H1 (cell line): ENCODE data around the gene VPS72. TPM values are rescaled to one million over a fixed set of nuclear protein-coding genes. Genes with fewer than 3 reads are reported as not detected.

Experiments used
- CTCF ChIA-PET: fragments of 300-600 bp; sonication (Branson Sonifier 250); formaldehyde crosslinking; loops from one replicate; lab custom pipeline; 2021; ENCODE audit not compliant: partially characterized antibody; lab: Charles Lee
- POLR2A ChIA-PET: fragments of 300-600 bp; sonication (Branson Sonifier 250); formaldehyde crosslinking; loops from one replicate; lab custom pipeline; 2021; ENCODE audit warnings: inconsistent platforms; ENCODE audit not compliant: partially characterized antibody; lab: Charles Lee
- DNase-seq, 2 experiments: peaks; one replicate each; pipeline versions ENCODE4 v3.0.0 to v3.0.0-alpha.2; 2010 to 2022; ENCODE audit warnings: low spot score in 2 of 2, low read depth in 1 of 2, mixed read lengths in 1 of 2
- FAIRE-seq: peaks from 2 replicates; lab custom pipeline; 2011; peaks lifted over from hg19 to GRCh38; lab: Jason Lieb, UNC
- H2AFZ ChIP-seq: 2 replicates; pipeline ENCODE4 v1.8.1; 2012; ENCODE audit warnings: low read length, inconsistent platforms
- H2AK5ac ChIP-seq: 2 replicates; pipeline ENCODE4 v1.6.1; 2013; ENCODE audit warnings: low read depth, low read length
- H2BK120ac ChIP-seq: replicated peaks from 2 replicates; pipeline ENCODE3; 2013; ENCODE audit warnings: low read depth, low read length, inconsistent platforms
- H2BK12ac ChIP-seq: 2 replicates; pipeline ENCODE4 v1.6.1; 2013; ENCODE audit warnings: low read depth, low read length
- H2BK15ac ChIP-seq: 2 replicates; pipeline ENCODE4 v1.6.1; 2013; ENCODE audit warnings: low read length
- H2BK20ac ChIP-seq: 2 replicates; pipeline ENCODE4 v1.6.1; 2013; ENCODE audit warnings: low read length
- H2BK5ac ChIP-seq: 2 replicates; pipeline ENCODE4 v1.6.1; 2013; ENCODE audit warnings: low read depth, low read length
- H3K14ac ChIP-seq: 2 replicates; pipeline ENCODE4 v1.6.1; 2013; ENCODE audit warnings: inconsistent platforms; ENCODE audit not compliant: insufficient read length
- H3K18ac ChIP-seq: 2 replicates; pipeline ENCODE4 v1.6.1; 2013; ENCODE audit warnings: low read length; ENCODE audit errors: extremely low read depth
- H3K23ac ChIP-seq: 2 replicates; pipeline ENCODE4 v1.6.1; 2013; ENCODE audit warnings: inconsistent platforms; ENCODE audit not compliant: insufficient read length
- H3K23me2 ChIP-seq: 2 replicates; pipeline ENCODE4 v1.6.1; 2013; ENCODE audit warnings: low read depth, low read length
- H3K27ac ChIP-seq: 2 replicates; pipeline ENCODE4 v1.6.1; 2011; ENCODE audit warnings: low read depth, low read length, inconsistent platforms
- H3K27me3 ChIP-seq, 4 experiments: replicated peaks in 1 of 4; 1 replicate in 1 of 4; 2 replicates in 3 of 4; pipeline versions ENCODE4 v1.6.1 to v1.8.1; 2011 to 2013; ENCODE audit warnings: low read length in 3 of 4, mild to moderate bottlenecking in 3 of 4, inconsistent platforms in 2 of 4, mixed read lengths in 2 of 4, moderate library complexity in 1 of 4; ENCODE audit not compliant: control insufficient read depth in 3 of 4, insufficient read depth in 3 of 4; ENCODE audit errors: extremely low read depth in 1 of 4
- H3K36me3 ChIP-seq, 4 experiments: 2 replicates each; pipeline versions ENCODE4 v1.6.1 to v1.8.1; 2011 to 2013; ENCODE audit warnings: mild to moderate bottlenecking in 4 of 4, low read length in 3 of 4, moderate library complexity in 2 of 4, control low read depth in 1 of 4, inconsistent platforms in 1 of 4; ENCODE audit not compliant: insufficient read depth in 4 of 4, control insufficient read depth in 2 of 4
- H3K4ac ChIP-seq: replicated peaks from 2 replicates; pipeline ENCODE3; 2013; ENCODE audit warnings: low read length, low read depth, mixed read lengths, inconsistent platforms; ENCODE audit not compliant: insufficient read length
- H3K4me1 ChIP-seq, 4 experiments: replicated peaks in 1 of 4; 1 replicate in 1 of 4; 2 replicates in 3 of 4; pipeline versions ENCODE4 v1.6.1 to v1.8.1; 2011 to 2013; ENCODE audit warnings: low read length in 3 of 4, inconsistent platforms in 2 of 4, mixed read lengths in 1 of 4; ENCODE audit not compliant: insufficient read depth in 4 of 4, control insufficient read depth in 3 of 4
- H3K4me2 ChIP-seq, 2 experiments: 2 replicates each; pipeline versions ENCODE4 v1.6.1 to v1.8.1; 2011 to 2013; ENCODE audit warnings: low read depth in 2 of 2, low read length in 2 of 2, control low read depth in 1 of 2, inconsistent platforms in 1 of 2, mild to moderate bottlenecking in 1 of 2; ENCODE audit not compliant: insufficient read depth in 1 of 2
- H3K4me3 ChIP-seq, 4 experiments: fragments of 200-600, 300-600 bp in 1 of 4; sonication (generic), shearing (Covaris generic), sonication (Bioruptor Twin) in 1 of 4; 2 replicates each; pipeline versions ENCODE4 v1.5.1 to v1.8.1; 2011 to 2016; ENCODE audit warnings: low read length in 4 of 4, low read depth in 3 of 4, control low read depth in 2 of 4, inconsistent platforms in 2 of 4, mild to moderate bottlenecking in 2 of 4, mixed read lengths in 1 of 4, moderate library complexity in 1 of 4; ENCODE audit not compliant: insufficient read depth in 2 of 4; ENCODE audit errors: extremely low read depth in 1 of 4
- H3K56ac ChIP-seq: replicated peaks from 2 replicates; pipeline ENCODE3; 2013; ENCODE audit warnings: low read depth, mild to moderate bottlenecking, mixed read lengths, low read length, inconsistent platforms; ENCODE audit not compliant: insufficient read length
- H3K79me1 ChIP-seq: 2 replicates; pipeline ENCODE4 v1.6.1; 2013; ENCODE audit warnings: low read depth, low read length, control low read depth
- H3K79me2 ChIP-seq, 2 experiments: 2 replicates each; pipeline versions ENCODE4 v1.6.1 to v1.8.1; 2012 to 2013; ENCODE audit warnings: low read length in 2 of 2, mild to moderate bottlenecking in 2 of 2, inconsistent platforms in 1 of 2; ENCODE audit not compliant: insufficient read depth in 2 of 2, control insufficient read depth in 1 of 2
- H3K9ac ChIP-seq, 4 experiments: replicated peaks in 1 of 4; 1 replicate in 1 of 4; 2 replicates in 3 of 4; pipeline versions ENCODE4 v1.6.1 to v1.8.1; 2011 to 2013; ENCODE audit warnings: low read depth in 3 of 4, low read length in 3 of 4, control low read depth in 2 of 4, mild to moderate bottlenecking in 2 of 4, moderate library complexity in 2 of 4, inconsistent platforms in 1 of 4; ENCODE audit errors: extremely low read depth in 1 of 4
- H3K9me3 ChIP-seq, 2 experiments: 2 replicates each; pipeline versions ENCODE4 v1.6.1 to v1.8.1; 2012 to 2013; ENCODE audit warnings: mild to moderate bottlenecking in 2 of 2, moderate library complexity in 2 of 2, control low read depth in 1 of 2, inconsistent platforms in 1 of 2, low read depth in 1 of 2, low read length in 1 of 2, mixed read lengths in 1 of 2; ENCODE audit not compliant: insufficient read depth in 2 of 2
- H4K20me1 ChIP-seq, 2 experiments: replicated peaks in 1 of 2; 2 replicates each; pipeline versions ENCODE3 to v1.8.1; 2011 to 2013; ENCODE audit warnings: inconsistent platforms in 2 of 2, low read length in 2 of 2, mild to moderate bottlenecking in 1 of 2; ENCODE audit not compliant: insufficient read depth in 2 of 2, control insufficient read depth in 1 of 2
- H4K5ac ChIP-seq: 2 replicates; pipeline ENCODE4 v1.6.1; 2013; ENCODE audit warnings: low read length, low read depth, mixed read lengths, inconsistent platforms; ENCODE audit not compliant: insufficient read length
- H4K8ac ChIP-seq: 2 replicates; pipeline ENCODE4 v1.8.0; 2013; ENCODE audit warnings: mild to moderate bottlenecking, moderate library complexity, low read length, inconsistent platforms; ENCODE audit not compliant: insufficient read depth; ENCODE audit errors: extremely low read depth
- H4K91ac ChIP-seq: replicated peaks from 2 replicates; pipeline ENCODE3; 2013; ENCODE audit warnings: low read length, mixed read lengths, inconsistent platforms; ENCODE audit not compliant: insufficient read length
- BACH1 ChIP-seq: IDR thresholded peaks from 2 replicates; pipeline ENCODE4 v1.6.1; 2012; ENCODE audit warnings: low read length, improper control_type of control experiment
- BRCA1 ChIP-seq: IDR thresholded peaks from 2 replicates; pipeline ENCODE4 v1.6.1; 2012; ENCODE audit warnings: low read depth, low read length, improper control_type of control experiment
- CEBPB ChIP-seq: IDR thresholded peaks from 2 replicates; pipeline ENCODE4 v1.6.1; 2012; ENCODE audit warnings: low read depth, low read length
- CHD2 ChIP-seq: IDR thresholded peaks from 2 replicates; pipeline ENCODE4 v1.6.1; 2012; ENCODE audit warnings: low read length, improper control_type of control experiment
- EP300 ChIP-seq, 2 experiments: IDR thresholded peaks; 1 replicate in 1 of 2; 2 replicates in 1 of 2; pipeline ENCODE4 v1.6.1; 2011 to 2012; ENCODE audit warnings: low read depth in 2 of 2, low read length in 2 of 2, mild to moderate bottlenecking in 2 of 2, borderline replicate concordance in 1 of 2, inconsistent platforms in 1 of 2, moderate library complexity in 1 of 2
- JUND ChIP-seq: IDR thresholded peaks from 2 replicates; pipeline ENCODE4 v1.6.1; 2011; ENCODE audit warnings: mild to moderate bottlenecking, improper control_type of control experiment, low read length
- KDM1A ChIP-seq: fragments of 200-600, 300-600 bp; sonication (generic); IDR thresholded peaks from 2 replicates; pipeline ENCODE4 v1.7.1; 2016; ENCODE audit warnings: mild to moderate bottlenecking, low read length, borderline replicate concordance
- MAFK ChIP-seq: IDR thresholded peaks from 2 replicates; pipeline ENCODE4 v1.6.1; 2012; ENCODE audit warnings: low read depth, mild to moderate bottlenecking, improper control_type of control experiment, low read length
- RBBP5 ChIP-seq: IDR thresholded peaks from 2 replicates; pipeline ENCODE4 v1.7.1; 2012; ENCODE audit warnings: low read depth, mild to moderate bottlenecking, inconsistent platforms, low read length, moderate library complexity, borderline replicate concordance
- RNF2 ChIP-seq: fragments of 200-900, 300-1000 bp; sonication (generic); IDR thresholded peaks from 2 replicates; pipeline ENCODE4 v1.7.1; 2016; ENCODE audit warnings: borderline replicate concordance, low read depth, mild to moderate bottlenecking, antibody characterized with exemption, low read length; ENCODE audit not compliant: poor library complexity, severe bottlenecking; ENCODE audit errors: missing control alignments
- RXRA ChIP-seq: IDR thresholded peaks from 2 replicates; pipeline ENCODE4 v1.6.1; 2011; ENCODE audit warnings: low read depth, mild to moderate bottlenecking, low read length, moderate library complexity; ENCODE audit not compliant: insufficient read depth
- SIRT6 ChIP-seq: IDR thresholded peaks from one replicate; pipeline ENCODE4 v1.7.1; 2012; ENCODE audit warnings: low read length, inconsistent platforms
- TAF1 ChIP-seq: IDR thresholded peaks from 2 replicates; pipeline ENCODE4 v1.6.1; 2011; ENCODE audit warnings: mild to moderate bottlenecking, low read depth, low read length
- WGBS, 2 experiments: shearing (Covaris generic) in 1 of 2; methylation state at CpG; one replicate each; pipeline versions ENCODE4 v1.1.6 to v1.1.7; 2013 to 2015; ENCODE audit warnings: low lambda C conversion rate in 2 of 2, mixed read lengths in 2 of 2, inconsistent platforms in 1 of 2, low coverage in 1 of 2, missing lambda C conversion rate in 1 of 2; ENCODE audit not compliant: insufficient replicate concordance in 2 of 2, insufficient coverage in 1 of 2, insufficient read length in 1 of 2; ENCODE audit errors: extremely low coverage in 1 of 2, missing lambda C conversion rate in 1 of 2; 5-methylcytosine and 5-hydroxymethylcytosine counted together
- polyA plus RNA-seq, 7 experiments: library from polyadenylated mRNA; depleted of rRNA in 3 of 7; stranded (reverse) in 5 of 7; unstranded in 2 of 7; fragments of >200 nt in 5 of 7; fragments of 200-250 nt in 2 of 7; gene quantifications; 1 replicate in 5 of 7; 2 replicates in 1 of 7; 4 replicates in 1 of 7; pipeline versions ENCODE4 v1.2.1 to v1.2.3, GENCODE V29; 2011 to 2013; ENCODE audit warnings: missing spikeins in 2 of 7, mixed read lengths in 2 of 7
- total RNA-seq: library from RNA; stranded (reverse); fragmentation: NEBNext Ultra II Directional; extraction: Animal tissue kit (Norgen Biotek cat#: 25700); gene quantifications from 2 replicates; pipeline ENCODE4 v1.2.1, GENCODE V29; 2021
- TF ChIP-seq, protein P1 (sequence below): IDR thresholded peaks from 2 replicates; pipeline ENCODE4 v1.6.1; 2011; ENCODE audit warnings: low read length, improper control_type of control experiment

Gene VPS72
- total and polyA plus RNA-seq, 2 of the 8 experiments (the other 6 are each of a cell fraction or from before 2014, with no cell fraction given): 86.6 to 121 TPM

DNA sequence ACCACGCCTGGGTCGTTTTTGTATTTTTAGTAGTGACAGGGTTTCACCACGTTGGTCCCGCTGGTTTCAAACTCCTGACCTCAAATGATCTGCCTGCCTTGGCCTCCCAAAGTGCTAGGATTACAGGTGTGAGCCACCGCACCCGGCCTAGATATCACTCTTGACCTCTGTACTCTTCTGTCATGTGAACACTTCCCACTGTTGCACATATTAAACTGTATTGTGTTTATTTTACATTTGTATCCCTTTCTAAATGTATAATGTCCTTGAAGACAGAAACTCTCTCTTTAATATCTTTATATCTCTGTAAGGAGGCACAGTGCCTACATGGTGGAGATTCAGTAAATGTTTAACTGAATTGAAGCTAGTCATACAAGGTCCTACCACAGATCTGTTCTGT lies 45.2 kb upstream of the VPS72 start:
- Histone ChIP-seq H3K9me3 (no peaks in the 10 kb centered on the region), H3K23me2 (no peaks in the 10 kb centered on the region), H3K4me2 (no peak overlapping the region), H2AK5ac (no peak overlapping the region), H2BK20ac (no peak overlapping the region), H3K79me2 (no peaks in the 10 kb centered on the region), H3K36me3 (peaks cover 44 to 92% (median 74%) of the 10 kb centered on the region in 4 experiments), H2BK120ac (no peak overlapping the region), H3K4me1 (no peaks in the 10 kb centered on the region), H3K4me3 (no peak overlapping the region), H3K18ac (no peak overlapping the region), H3K14ac (no peak overlapping the region), H2AFZ (no peak overlapping the region), H2BK5ac (no peak overlapping the region), H3K27ac (no peak overlapping the region), H3K9ac (no peak overlapping the region), H4K20me1 (peaks cover 0 to 3% of the 10 kb centered on the region in 2 experiments), H3K27me3 (no peaks in the 10 kb centered on the region), H4K5ac (no peak overlapping the region), H4K91ac (no peak overlapping the region), H2BK15ac (no peak overlapping the region), H3K23ac (no peak overlapping the region), H3K79me1 (no peaks in the 10 kb centered on the region), H3K56ac (no peak overlapping the region), H4K8ac (no peak overlapping the region), H3K4ac (no peak overlapping the region), H2BK12ac (no peak overlapping the region)
- DNase-seq (no peak), FAIRE-seq (no peak)
- ChIA-PET POLR2A (interaction anchor here (1.4 kb wide), 1 partner anchor 16 kb away, joined by 3 read pairs; no protein-coding TSS in a partner anchor), CTCF (interaction anchor here (0.7 to 3.6 kb wide), 2 partner anchors 16 to 135 kb away, joined by 3 to 17 read pairs; no protein-coding TSS in a partner anchor)
- 77% methylated on average over 6 of the region's 6 CpGs; no CpG with 5 or more reads in 1 of the 2 experiments for WGBS, 2 experiments
- no peak for TF ChIP-seq TAF1
- TF ChIP-seq JUND: no peak
- no peak for TF ChIP-seq KDM1A
- no peak for TF ChIP-seq CHD2
- no peak for TF ChIP-seq MAFK
- no peak for TF ChIP-seq RBBP5
- TF ChIP-seq BACH1: no peak
- no peak for TF ChIP-seq BRCA1
- no peak for TF ChIP-seq CEBPB
- no peak for TF ChIP-seq RNF2
- TF ChIP-seq, protein P1, sequence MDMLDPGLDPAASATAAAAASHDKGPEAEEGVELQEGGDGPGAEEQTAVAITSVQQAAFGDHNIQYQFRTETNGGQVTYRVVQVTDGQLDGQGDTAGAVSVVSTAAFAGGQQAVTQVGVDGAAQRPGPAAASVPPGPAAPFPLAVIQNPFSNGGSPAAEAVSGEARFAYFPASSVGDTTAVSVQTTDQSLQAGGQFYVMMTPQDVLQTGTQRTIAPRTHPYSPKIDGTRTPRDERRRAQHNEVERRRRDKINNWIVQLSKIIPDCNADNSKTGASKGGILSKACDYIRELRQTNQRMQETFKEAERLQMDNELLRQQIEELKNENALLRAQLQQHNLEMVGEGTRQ: no peak
- no peak for TF ChIP-seq RXRA
- no peak for TF ChIP-seq EP300 (IDR thresholded peaks at IDR 0.05; ENCODE audit: borderline replicate concordance in 1 of 2, low read depth in 2 of 2, low read length in 2 of 2)
- TF ChIP-seq SIRT6: no peak
